GM21576 (cell line): ENCODE results near the gene METAP1D.

ENCODE experiments used
- ATAC-seq: cut with Tn5 transposase; IDR thresholded peaks from one replicate; pipeline ENCODE4 v1.9.1; 2021; ENCODE audit warnings: mild to moderate bottlenecking, moderate library complexity; ENCODE audit not compliant: unreplicated experiment

Gene METAP1D

GRCh38 chr2:172090044-172090961 lies 90.5 kb downstream of the METAP1D start:
- ATAC-seq: no peak

- ATAC-seq: no peak
Observed at GRCh38 chr2:172091000-172091641, 91.4 kb downstream of the METAP1D start.

- ATAC-seq: no peak
Observed at GRCh38 chr2:172091761-172092566, 92.2 kb downstream of the METAP1D start.

GRCh38 chr2:172092716-172093415 lies 93.1 kb downstream of the METAP1D start:
- ATAC-seq: no peak

- ATAC-seq: no peak
Observed at GRCh38 chr2:172093416-172094293, 93.9 kb downstream of the METAP1D start.

- ATAC-seq: no peak
Observed at GRCh38 chr2:172094294-172095145, 94.8 kb downstream of the METAP1D start.

- no peak for ATAC-seq
Observed at GRCh38 chr2:172095146-172095904, 95.6 kb downstream of the METAP1D start.

GRCh38 chr2:172095905-172096625 lies 96.3 kb downstream of the METAP1D start:
- ATAC-seq: no peak

- no peak for ATAC-seq
Observed at GRCh38 chr2:172096626-172097547, 97.1 kb downstream of the METAP1D start.

- ATAC-seq: no peak
Observed at GRCh38 chr2:172097557-172098131, 97.9 kb downstream of the METAP1D start.

GRCh38 chr2:172098287-172098649 lies 98.5 kb downstream of the METAP1D start:
- no peak for ATAC-seq

- ATAC-seq: no peak
Observed at GRCh38 chr2:172098650-172099471, 99.1 kb downstream of the METAP1D start.

GRCh38 chr2:172099472-172100079 lies 99.8 kb downstream of the METAP1D start:
- ATAC-seq: no peak

- ATAC-seq: no peak
Observed at GRCh38 chr2:172100080-172100934, 100.6 kb downstream of the METAP1D start.
